PC-9 (cell line): ENCODE data around the gene R3HCC1L.

Experiments used
- CTCF ChIP-seq: fragments of 200-600 bp; sonication (generic); conservative IDR thresholded peaks from 2 replicates; pipeline ENCODE4 v1.6.1; 2017; ENCODE audit warnings: mixed run types, antibody characterized with exemption, mild to moderate bottlenecking, moderate library complexity
- EZH2 ChIP-seq: fragments of 200-600 bp; sonication (generic); IDR thresholded peaks from 2 replicates; pipeline ENCODE4 v1.8.0; 2017; ENCODE audit warnings: antibody characterized with exemption, low read depth

GRCh38 chr10:98104125-98104524 is 30.3 kb upstream of the R3HCC1L start:
- TF ChIP-seq CTCF (no peak), EZH2 (no peak)
